ENCODE results near the gene RXFP2. TPM values are rescaled to one million over a fixed set of nuclear protein-coding genes. Genes with fewer than 3 reads are reported as not detected.

Gene RXFP2
- total RNA-seq, 2 donors from 2014 or later, result not detected

- H3K9me3 ChIP-seq, result no peaks in the 10 kb centered on the region
- no peak for DNase-seq (ENCODE audit: low spot score)
- H3K4me1 ChIP-seq, result no peaks in the 10 kb centered on the region
- no peaks in the 10 kb centered on the region for H3K27me3 ChIP-seq
- no peak for TF ChIP-seq CTCF (IDR thresholded peaks at IDR 0.05)
- no peak overlapping the region for H3K4me3 ChIP-seq
- H3K36me3 ChIP-seq, result no peaks in the 10 kb centered on the region
- H3K27ac ChIP-seq, result no peak overlapping the region
Measured at GRCh38 chr13:31719214-31719613, 20.1 kb upstream of the RXFP2 start.

DNA sequence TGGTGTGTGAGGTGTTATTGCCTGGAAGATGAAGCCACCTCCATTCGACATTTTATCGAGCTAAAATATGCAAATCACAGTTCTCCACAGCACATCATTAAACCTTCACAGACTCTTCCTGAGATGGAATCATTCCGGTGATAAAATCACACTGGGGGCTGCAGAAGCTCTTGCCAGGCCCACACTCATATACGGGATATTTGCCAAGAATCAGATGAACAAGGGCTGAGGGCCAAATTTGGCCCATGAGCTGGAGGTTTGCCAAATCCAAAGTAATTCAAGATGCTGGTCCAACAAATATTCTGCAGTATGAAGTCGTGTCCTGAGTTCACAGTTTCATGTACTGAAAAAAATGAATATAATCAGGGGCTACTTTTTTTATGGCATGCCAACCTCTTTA lies 16.7 kb upstream of the RXFP2 start:
- no peak for TF ChIP-seq CTCF (IDR thresholded peaks at IDR 0.05)
- no peaks in the 10 kb centered on the region for H3K36me3 ChIP-seq
- no peaks in the 10 kb centered on the region for H3K9me3 ChIP-seq
- H3K27me3 ChIP-seq, result no peaks in the 10 kb centered on the region
- H3K4me3 ChIP-seq, result no peak overlapping the region
- no peak for DNase-seq (ENCODE audit: low spot score)
- no peak overlapping the region for H3K27ac ChIP-seq
- H3K4me1 ChIP-seq, result no peaks in the 10 kb centered on the region

GRCh38 chr13:31725841-31726240 lies 13.5 kb upstream of the RXFP2 start:
- Histone ChIP-seq H3K27me3 (no peaks in the 10 kb centered on the region), H3K4me1 (no peaks in the 10 kb centered on the region), H3K27ac (no peak overlapping the region), H3K36me3 (no peaks in the 10 kb centered on the region), H3K4me3 (no peak overlapping the region), H3K9me3 (no peaks in the 10 kb centered on the region)
- TF ChIP-seq CTCF (IDR thresholded peaks at IDR 0.05), result no peak
- DNase-seq (ENCODE audit: low spot score), result no peak

- Histone ChIP-seq H3K4me3 (no peak overlapping the region), H3K36me3 (no peaks in the 10 kb centered on the region), H3K27ac (no peak overlapping the region), H3K9me3 (no peaks in the 10 kb centered on the region), H3K4me1 (no peaks in the 10 kb centered on the region), H3K27me3 (no peaks in the 10 kb centered on the region)
- no peak for DNase-seq (ENCODE audit: low spot score)
- no peak for TF ChIP-seq CTCF (IDR thresholded peaks at IDR 0.05)
Measured at GRCh38 chr13:31731921-31732320, 7.4 kb upstream of the RXFP2 start.

- Histone ChIP-seq H3K27ac (no peak overlapping the region), H3K4me3 (peak overlapping the region in 1 of 2 donors; percentile 10), H3K9me3 (no peaks in the 10 kb centered on the region), H3K27me3 (no peaks in the 10 kb centered on the region), H3K4me1 (no peaks in the 10 kb centered on the region), H3K36me3 (no peaks in the 10 kb centered on the region)
- no peak for DNase-seq (ENCODE audit: low spot score)
- no peak for TF ChIP-seq CTCF (IDR thresholded peaks at IDR 0.05)
Measured at GRCh38 chr13:31733066-31733465, 6.3 kb upstream of the RXFP2 start.

- no peak for DNase-seq (ENCODE audit: low spot score)
- Histone ChIP-seq H3K27me3 (no peaks in the 10 kb centered on the region), H3K9me3 (no peaks in the 10 kb centered on the region), H3K36me3 (no peaks in the 10 kb centered on the region), H3K4me1 (no peaks in the 10 kb centered on the region), H3K4me3 (no peak overlapping the region), H3K27ac (no peak overlapping the region)
- no peak for TF ChIP-seq CTCF (IDR thresholded peaks at IDR 0.05)
Measured at GRCh38 chr13:31733647-31734046, 5.7 kb upstream of the RXFP2 start.
